ENCODE results near the gene AATF.

The AATF gene

DNA sequence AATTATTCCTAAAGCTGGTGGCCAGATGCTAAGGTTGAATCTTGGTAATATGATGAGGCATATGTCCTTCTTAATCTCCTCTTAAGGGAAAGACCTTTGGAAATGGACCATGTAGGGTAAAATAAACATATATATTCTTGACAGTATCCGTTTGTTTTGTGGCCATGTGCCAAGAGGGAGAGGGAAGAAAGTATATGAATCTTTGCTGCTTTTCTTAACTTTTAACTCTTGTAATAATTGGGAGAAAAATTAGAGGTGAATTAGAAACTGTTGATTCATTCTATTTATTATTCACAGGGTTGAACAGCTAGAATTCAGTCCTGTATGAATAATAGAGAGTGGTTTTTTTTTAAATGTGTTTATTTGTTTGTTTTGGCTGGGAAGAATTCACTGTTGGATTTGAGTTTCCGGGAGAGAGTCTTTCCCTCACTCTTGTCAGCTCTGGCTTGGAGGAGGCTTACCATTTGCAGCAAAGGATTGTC is 31.6 kb downstream of the AATF start:
- DNase-seq, result no peak

DNA sequence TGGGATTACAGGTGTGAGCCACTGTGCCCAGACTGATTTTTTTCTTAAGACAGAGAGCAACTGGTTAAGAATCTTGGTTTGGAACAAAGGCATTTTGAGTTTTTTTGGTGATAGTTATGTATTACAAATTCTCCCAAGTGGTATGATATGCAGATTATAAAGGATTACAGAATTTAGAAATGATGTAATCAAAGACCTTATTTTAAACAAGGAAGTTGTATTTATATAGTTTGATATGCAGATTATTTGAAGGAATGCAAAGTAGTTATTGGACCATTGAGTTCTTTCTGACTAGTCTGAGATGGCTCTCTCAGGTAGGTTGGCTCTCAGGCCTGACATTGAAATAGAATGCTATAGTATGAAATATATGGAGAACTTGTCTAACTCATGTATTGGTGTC is 34.9 kb downstream of the AATF start:
- no peak for DNase-seq

DNA sequence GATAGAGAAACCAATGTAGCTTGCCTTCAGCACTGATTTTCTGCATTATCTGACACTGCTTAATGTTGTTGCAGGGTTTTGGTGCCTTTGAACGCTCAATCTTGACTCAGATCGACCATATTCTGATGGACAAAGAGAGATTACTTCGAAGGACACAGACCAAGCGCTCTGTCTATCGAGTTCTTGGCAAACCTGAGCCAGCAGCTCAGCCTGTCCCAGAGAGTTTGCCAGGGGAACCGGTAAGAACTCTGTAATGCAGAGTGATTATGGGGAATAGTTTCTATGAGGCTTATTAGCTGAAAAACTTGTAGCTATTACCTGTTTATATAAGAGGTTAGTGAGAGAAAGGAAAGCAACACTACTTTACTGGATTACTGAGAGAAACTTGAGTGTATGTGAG is 40.4 kb downstream of the AATF start:
- DNase-seq, result no peak

DNA sequence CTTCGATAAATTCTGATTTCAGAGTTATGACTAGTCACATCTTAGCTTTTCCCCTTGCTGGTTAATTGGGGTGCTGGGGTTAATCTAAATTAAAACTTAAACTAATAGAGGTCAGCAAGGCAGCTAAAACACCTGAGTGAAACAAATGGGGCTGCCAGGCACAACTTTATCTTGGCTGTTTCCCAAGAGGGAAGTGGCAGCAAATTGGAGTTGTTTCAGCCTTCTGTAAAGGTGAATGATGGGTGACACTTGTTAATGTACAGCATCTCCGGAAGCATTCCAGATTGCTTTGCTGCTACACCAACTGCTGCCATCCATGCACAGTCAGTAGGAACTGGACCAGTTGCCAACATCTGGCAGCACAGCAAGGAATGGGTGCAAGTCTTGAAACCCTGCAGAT is 43.9 kb downstream of the AATF start:
- DNase-seq, result no peak

DNA sequence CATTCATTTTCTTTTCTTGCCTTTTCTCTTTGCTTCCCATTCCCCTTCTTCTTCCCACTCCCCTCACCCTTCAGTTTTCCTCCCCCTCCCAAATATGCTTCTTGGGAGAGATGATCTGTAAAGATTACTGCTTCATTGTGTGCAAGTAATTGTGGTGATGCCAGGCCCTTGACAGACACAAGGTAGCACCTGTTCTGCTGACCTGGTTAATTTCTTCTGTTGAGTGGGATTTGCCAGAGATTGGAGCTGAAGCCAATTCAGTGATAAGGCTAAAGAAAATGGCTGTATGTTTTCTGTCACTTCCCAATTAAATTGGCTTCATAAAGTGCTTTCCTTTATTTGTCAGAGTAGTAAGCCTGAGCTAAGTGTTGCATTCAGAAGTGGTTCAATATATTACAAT is 44.5 kb downstream of the AATF start:
- no peak for DNase-seq

DNA sequence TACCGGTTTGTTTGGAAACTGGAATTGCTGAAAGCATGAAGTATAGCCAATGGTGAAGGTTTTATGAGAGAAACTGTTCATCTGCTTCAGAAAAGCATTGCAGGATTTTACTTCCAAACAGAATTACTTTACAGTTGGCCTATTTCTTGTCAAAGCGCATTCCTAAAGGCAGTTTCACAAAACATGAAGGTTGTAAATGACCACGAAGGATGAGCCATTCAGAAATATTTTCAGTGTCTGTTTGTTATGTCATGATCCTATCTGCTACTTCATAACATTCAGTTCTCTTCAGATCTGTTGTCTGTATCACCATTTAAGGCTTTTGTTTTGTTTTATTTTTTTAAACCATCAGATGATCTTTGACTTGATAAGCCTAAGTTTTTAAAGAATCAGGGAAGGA is 45.7 kb downstream of the AATF start:
- no peak for DNase-seq

DNA sequence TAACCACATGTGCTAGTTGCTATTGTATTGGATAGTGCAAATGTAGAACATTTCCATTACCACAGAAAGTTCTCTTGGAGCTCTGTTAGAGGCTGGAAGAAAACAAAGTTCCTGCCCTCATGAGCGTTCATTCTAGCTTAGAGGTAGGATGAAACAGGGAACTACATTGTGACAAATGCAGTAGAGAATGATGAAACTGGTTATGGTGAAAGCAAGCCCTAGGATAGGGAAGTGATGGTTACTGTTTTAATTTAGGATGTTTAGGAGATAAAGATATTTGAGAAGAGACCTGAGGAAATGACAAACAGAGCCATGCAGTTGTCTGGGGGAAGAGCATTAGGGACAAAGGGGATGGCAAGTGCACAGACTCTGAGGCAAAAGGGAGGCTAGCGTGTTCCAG is 50.7 kb downstream of the AATF start:
- DNase-seq, result no peak

DNA sequence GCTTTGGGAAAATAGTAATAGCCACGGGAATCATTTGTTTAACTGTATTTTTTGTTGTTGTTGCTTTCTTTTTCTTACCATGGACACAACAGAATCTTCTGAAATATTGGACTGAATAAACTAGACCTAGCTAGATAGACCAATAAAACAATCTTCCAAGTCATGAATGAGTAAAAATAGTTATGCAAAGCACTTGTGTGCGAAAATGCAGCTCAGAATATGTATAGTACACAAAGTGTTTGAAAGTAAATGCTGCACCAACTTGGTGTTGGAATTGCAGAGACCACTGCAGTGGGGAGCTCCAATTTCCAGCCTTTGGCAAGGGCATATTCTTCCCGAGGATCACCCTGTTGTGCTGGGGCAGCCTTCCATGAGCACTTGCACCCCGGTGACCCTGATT is 68.0 kb downstream of the AATF start:
- no peak for DNase-seq

DNA sequence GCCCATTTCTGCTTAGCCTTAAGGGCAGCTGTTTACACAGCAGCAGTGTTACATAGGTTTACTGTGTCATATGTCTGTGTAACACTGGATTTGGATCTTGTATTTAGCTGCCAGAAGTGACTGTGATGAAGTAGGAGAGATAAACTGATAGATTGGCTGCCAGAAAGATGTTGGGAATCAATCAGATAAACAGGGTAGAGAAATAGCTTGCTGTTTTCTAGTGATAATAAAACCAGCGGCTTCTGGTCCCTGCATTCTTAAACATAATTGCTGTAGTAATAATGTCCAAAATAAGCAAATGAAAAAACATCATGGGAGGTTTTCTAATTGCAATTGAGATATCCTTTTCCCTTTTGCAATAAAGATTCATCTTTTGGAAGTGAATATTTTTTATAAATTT is 68.7 kb downstream of the AATF start:
- no peak for DNase-seq

DNA sequence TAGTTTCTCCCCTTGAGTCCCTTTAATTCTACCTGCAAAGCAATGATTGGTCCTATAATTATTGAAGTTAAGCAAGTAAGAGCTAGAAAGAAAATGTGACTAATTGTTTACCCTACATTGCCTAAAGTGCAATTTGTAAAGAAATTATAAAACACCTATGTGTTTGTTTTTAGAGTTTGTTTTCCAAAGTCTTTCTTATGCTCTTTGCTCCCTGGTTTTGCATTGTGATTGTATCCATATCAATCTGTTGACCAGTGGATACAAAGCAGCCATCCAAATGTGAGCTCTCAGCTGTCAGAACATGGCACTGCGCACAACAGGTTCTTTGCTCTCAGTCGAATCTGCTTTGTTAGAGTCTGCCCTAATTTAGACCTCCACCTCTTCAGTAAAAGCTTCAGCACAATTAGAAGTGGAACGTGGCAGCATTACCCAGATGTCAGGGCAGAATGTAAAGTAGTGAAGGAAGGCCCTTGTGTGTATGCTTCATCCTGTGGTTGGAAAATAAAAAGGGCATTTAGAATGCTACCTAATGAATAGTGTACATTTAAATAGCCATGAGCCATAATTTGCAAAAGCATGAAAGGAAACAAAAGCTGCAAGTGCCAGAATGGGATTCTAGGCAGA is 70.5 kb downstream of the AATF start:
- no peak for DNase-seq

DNA sequence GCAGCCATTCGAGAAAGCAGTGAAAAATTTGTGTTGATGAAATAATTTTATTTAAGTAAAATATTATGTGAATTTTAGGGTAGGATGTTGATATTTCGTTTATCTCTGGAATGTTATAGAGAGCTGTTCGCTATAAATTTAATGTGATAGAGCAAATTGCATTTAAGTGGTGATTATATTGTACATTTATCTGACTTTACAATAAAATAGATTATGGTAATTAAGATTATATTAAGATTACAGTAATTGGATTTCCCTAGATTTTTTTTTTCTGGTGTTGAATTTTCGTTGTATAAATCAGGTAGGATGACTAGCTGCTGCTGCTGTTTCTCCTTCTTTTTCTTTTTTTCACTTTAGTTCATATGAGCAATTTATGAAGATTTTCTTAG is 71.0 kb downstream of the AATF start:
- no peak for DNase-seq

DNA sequence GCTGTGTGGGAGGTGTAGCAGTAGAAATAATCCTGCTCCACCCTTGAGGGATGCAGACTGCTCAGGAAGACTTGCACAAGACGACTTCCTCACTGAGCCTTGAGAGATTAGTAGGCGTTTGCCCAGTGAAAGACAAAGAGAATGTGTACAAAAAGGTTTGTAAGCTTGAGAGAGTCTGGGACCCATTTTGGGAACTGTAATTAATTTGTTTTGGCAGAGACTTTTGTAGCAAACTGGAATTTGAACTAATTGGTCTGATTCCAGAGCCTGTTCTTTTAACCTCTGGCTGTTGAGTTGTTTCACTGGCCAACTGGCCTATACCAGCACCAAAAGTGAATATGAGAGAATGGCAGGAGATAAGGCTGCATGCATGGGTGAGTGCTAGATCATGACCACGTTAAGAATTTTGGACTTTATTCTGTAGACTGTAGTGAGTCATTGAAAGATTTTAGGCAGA is 75.5 kb downstream of the AATF start:
- DNase-seq, result no peak

DNA sequence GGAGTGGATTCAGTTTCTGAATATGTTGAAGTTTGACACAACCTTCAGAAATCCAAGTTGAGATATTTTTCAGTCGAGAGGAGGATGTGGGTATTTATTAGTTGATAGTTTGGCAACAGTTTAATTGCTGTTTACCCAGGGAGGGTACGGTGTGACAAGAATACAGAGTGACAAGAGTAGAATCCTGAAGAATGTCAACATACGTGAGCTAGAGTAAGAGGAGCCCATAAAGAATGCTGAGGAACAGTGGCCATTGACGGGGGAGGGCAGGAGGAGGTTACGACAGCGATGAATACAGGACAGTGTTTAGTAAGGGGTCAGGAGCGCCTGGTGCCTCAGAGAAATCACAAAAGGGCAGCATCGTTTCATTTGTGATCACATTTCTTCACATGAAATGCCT is 76.5 kb downstream of the AATF start:
- DNase-seq, result no peak

DNA sequence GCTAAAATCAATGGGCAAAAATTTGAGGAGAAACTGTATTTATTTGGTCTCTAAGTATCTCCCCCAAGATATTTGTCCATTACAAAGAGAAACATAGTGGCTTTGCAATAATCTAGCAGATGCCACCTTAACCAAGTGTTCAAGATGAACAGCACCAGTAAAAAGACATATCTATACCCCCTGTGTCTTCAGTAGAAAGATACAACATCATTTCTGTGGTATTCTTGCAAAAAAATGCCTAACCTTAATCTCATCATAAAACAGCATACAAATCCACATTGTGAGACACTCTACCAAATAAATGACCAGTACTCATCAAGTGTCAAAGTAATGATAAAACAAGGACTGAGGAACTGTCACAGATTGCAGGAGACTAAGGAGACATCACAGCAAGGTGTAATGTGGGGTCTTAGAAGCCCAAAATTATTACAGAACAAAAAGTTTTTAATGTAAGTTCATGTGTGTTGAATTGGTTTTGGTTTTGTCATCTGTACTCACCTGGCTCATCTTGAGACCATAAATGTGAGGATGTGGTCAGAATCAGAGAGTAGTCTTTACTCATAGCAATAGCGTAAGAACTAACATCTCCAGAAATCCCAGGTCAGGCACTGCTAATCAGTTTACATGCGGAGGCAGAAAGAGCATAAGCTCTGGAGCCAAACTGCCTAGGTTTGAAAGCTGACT is 77.2 kb downstream of the AATF start:
- no peak for DNase-seq

DNA sequence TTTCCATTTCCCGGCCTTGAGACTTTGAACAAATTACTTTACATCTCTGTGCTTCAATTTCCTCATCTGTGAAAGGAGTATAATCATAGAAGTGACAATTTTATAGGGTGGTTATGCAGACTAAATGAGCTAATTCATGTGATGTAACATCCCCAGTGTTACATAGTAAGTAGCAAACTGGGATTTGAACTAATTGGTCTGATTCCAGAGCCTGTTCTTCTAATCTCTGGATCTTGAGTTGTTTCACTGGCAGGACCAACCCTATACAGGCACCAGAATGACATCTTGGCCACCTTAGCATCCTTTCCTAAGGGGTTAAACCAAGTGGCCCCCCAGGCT is 77.7 kb downstream of the AATF start:
- no peak for DNase-seq

DNA sequence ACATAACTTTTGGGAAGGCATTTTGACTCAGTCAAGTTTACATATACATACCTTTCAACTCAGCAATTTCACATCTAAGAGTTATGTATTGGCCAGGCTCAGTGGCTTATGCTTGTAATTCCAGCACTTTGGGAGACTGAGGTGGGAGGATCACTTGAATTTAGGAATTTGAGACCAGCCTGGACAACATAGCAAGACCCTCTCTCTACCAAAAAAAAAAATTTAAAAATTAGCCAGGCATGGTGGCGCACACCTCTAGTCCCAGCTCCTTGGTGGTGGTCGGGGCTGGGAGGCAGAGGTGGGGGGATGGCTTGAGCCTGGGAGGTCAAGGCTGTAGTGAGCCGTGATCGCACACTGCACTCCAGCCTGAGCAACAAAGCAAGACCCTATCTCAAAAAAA is 79.3 kb downstream of the AATF start:
- no peak for DNase-seq

DNA sequence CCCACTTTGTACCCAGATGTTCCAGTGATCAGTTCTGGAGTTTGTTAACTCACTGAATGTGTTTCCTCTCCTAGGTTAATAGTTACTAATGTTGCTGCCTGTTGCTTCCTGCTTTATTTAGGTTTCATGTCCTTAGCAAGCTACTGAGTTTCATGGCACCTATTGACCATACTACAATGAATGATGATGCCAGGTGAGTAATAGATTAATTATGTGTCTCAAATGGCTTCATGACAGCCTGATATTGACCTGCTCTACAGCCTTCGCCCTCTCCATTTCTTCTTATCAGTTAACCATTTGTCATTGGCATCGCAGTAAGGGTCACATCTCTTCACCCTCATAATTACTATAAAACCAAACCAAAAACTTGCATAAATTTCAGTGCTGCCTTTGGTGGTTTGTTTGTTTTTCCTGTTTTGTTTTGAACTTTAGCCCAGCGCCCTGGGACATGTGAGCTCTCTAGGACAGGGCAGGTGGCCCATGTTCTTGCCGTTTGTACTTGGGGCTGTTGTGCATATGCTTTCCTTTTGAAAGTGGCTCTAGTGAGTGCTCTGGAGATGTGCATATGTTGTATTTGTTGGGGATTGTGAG is 82.8 kb downstream of the AATF start:
- DNase-seq, result no peak

DNA sequence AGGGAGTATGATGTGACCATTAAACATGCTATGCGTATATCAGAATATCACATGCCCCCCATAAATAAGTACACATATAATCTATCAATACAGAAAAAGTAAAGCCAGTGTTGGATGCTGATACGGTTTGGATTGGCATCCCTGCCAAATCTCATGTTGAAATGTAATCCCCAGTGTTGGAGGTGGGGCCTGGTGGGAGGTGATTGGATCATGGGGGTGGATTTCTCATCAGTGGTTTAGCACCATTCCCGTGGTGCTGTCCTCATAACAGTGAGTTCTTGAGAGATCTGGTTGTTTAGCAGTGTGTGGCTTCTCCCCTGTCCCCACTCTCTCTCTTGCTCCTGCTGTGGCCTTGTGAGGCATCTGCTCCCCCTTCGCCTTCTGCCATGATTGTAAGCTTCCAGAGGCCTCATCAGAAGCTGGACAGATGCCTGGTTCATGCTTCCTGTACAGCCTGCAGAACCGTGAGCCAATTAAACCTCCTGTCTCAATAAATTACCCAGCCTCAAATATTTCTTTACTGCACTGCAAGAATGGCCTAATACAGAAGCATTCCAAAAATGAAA is 88.9 kb downstream of the AATF start:
- DNase-seq, result no peak

DNA sequence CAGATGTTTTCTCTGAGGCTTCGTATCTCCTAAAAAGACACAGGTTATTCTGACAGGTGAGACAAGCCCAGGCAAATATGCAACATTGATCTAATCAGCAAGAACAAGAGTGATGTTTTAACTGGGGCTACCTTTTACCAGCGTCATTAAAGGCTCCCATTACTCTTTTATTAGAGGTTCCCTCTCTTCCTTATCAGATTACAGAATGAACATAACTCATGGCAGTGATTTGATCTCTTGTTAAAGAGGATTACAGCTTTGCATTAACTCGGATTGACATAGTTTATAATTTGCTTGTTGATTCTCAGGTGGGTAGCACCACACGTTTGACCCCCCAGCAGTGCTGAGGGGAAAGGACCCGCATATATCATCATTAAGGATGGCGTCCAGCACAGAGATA is 90.5 kb downstream of the AATF start:
- no peak for DNase-seq

DNA sequence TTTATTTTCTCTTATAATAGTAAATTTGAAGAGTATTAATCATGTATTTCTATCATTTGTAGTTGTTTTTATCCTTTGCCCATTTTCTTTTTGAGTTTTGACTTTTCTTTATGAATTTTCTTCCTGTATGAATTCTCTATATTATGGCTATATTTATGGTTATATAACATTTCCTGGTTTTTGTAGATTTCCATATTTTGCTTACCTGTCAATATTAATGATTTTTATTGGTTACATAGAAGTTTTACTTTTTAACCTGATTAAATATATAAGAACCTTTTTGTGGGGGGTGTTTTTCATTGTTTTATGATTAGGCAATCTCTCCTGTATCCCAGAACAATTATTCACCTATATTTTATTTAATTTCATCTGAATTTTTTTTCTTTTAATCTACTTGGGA is 93.2 kb downstream of the AATF start:
- DNase-seq, result no peak

DNA sequence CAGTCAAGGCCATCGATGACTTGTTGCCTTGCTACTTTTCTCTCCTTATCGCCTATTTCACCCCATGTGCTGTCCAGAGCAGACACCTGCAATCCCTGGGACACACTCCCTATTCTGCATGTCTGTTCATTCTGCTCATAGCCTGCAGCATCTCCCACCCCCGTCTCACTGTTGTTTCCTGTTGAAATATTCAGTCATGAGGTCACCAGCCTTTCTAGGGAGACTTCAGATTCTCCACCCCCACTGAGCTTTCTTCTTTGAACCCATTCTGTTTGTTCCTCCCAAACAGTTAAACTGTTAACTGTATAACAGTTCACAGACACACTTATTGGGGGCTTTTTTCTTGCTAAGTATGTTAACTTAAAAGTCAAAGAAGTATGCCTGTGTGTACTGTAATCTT is 94.4 kb downstream of the AATF start:
- no peak for DNase-seq

DNA sequence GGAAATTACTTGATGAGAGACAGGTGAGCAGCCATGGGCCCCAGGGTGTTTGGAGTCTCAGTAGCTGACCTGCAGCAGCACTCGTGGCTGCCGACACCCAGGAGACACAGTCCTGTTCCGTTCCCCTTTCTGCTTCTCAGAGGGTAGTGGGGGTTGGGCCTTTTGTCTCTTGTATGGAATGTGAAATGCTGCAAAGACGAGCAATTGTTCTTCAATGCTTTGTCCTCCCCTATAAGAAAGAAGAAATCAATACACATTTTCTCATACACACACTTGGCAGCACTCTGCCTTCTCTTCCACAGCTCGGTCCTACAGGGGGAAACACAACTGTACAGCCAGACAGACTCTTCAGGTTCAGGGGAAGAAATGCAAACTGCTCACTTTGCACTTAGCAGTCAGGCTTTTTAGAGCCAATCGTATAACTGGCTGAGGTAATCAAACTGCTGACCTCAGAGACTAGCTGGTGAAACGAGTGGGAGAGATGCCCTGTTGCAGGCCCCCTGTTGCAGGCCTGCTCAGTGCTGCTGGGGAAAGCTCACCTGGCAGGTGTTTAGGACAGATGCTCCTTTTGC is 96.7 kb downstream of the AATF start:
- no peak for DNase-seq

DNA sequence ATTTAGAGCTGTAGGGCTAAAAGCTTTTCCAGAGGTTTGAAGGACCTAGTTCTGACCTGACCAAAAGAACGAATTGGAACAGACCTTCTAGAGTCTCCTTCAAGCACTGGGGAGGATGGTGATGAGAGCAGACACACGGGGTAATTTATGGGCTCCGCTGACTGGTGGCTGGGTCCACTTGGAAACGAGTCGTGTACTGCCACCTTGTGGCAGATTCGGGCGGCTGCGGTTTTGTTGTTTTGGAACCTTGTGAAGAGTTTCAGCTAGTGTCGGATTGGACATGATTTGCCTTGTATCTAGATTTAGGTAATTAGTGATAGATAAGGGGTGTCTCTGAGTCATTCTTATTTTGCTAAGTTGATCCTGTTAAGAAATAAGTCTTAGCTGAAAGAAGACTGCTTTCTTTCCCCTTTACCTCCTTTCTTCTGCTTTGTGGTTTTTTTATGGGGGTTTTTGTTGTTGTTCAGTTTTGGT is 98.9 kb downstream of the AATF start:
- peak; percentile 49 to 74 (median 63) for DNase-seq

DNA sequence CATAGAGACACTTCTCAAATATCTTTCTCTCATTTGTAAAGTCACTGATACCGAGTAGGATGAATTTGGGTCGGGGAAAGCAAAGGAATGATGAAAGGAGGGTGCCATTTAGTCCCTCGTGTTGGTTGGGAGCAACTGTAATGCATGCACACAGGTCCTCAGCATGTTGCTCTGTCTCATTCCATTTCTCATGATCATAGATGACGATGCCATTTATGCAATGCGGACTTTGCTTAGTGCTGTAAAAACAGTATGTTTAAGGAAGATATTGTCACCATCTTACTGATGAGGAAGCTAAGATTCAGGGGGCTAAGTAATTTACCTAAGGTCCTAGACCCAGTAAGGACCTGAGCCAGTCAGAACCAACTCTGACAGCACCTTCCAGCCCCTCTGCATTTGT is 100.1 kb downstream of the AATF start:
- no peak for DNase-seq

Data from stimulated activated naive CD4-positive, alpha-beta T cell (primary cell).